Measurements from ENCODE around the gene MRPL27. TPM values are rescaled to one million over a fixed set of nuclear protein-coding genes. Genes with fewer than 3 reads are reported as not detected.

Gene MRPL27
- total RNA-seq, 2 donors from 2014 or later: 68.6 to 78.5 TPM

DNA sequence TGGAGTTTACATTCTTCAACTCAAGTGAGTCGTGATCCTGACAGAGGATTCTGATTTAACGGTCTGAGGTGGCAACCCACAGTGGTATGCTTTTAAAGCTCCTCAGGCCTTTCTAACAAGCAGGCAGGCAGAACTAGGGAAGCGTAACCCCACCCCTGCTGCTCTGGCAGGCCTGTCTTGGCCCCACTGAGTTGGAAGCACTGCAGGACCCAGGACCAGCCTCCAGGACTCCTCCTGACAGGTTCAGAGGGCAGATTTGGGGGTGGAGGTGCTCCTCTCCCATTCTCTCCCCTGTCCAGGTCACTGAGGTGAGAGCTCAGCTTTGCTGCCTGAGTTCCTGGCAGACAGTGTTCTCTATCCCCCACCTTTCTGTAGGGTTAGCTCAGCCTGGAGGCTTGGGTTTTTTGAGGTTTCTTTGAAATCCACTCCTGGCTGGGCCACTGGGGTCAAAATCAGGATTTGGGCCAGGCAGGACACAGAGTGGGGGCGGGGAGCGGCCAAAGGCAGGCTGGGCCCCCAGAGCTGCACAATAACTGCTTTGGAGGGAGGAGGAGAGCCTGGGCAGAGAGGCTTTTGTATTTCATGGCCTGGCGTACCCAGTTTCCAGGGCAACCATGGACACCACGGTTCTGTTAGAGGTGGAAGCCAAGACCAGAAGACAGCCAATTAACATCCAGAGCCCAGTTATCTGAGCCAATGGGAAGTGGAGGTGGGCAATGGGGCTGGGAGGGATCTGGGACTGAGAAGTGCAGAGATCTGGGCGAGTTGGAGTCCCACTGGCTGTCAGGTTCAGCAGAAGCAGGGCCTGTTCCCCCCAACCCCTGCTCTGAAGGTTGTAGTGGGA, 9.5 kb downstream of the MRPL27 start:
- ATAC-seq (peak; percentile 39 to 51), DNase-seq (no peak)
- intact Hi-C loops (cut with DNase I): loop anchor here in 1 of 2 donors (2.0 kb wide), 1 partner anchor 115 kb away; the partner anchor contains the start of gene RSAD1

DNA sequence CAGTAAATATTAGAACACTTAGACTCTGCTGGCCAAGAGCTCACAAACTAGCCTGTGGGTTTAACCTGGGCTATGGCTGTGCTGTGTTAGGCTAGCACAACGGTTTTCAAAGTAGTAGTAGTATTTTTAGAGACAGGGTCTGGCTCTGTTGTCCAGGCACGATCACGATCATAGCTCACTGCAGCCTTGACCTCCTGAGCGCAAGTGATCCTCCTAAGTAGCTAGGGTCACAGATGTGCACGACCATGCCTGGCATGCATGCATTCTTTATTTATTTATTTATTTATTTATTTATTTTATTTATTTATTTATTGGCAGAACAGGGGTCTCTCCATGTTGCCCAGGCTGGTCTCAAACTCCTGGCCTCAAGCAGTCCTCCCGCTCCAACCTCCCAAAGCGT, 10.3 kb downstream of the MRPL27 start:
- intact Hi-C loops (cut with DNase I): loop anchor here in 1 of 2 donors (2.0 kb wide), 1 partner anchor 116 kb away; the partner anchor contains the start of gene RSAD1
- ATAC-seq (no peak), DNase-seq (no peak)

DNA sequence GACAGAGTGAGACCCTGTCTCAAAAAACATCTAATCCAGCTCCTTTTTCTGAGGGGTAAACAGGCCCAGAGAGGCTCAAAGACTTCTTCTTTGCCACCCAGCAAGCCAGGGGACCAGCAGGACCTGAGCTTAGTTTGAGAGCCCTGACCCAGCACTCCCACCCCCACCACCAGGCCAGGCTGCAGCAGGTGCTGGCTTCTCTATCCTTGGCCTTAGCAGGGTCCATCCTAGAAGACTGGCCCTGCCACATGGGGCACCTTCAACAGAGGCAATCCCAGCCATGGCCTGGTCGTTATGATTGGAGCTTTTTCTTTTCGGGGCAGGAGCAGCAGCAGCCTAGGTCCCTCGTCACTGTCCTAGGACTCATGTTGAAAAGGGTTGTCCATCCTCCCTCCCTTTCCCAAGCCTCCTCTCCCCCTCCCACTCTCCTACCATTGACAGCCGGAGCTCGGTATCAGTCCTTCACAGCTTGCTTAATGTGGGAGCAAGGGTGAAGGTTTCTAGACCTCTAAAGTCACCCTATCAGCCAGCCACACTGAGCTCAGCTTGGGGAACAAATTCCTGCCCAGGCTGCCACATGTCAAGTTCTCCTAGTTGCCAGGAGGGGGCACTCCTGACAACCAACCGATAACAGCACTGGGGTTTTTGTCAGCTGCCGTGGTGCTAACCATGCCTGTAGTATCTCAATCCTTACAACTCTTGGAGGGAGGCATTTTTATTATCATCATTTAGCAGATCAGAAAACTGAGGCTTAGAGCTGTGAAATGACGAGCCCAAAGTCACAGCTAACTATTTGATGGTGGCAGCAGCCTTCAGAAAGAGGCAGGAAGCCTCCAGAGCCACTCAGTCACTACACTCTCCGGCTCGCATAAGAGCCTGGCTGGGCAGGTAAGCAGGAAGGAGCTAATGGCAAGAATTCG, 11.2 kb downstream of the MRPL27 start:
- intact Hi-C loops (cut with DNase I): loop anchor here in 1 of 2 donors (2.0 kb wide), 1 partner anchor 117 kb away; the partner anchor contains the start of gene RSAD1

DNA sequence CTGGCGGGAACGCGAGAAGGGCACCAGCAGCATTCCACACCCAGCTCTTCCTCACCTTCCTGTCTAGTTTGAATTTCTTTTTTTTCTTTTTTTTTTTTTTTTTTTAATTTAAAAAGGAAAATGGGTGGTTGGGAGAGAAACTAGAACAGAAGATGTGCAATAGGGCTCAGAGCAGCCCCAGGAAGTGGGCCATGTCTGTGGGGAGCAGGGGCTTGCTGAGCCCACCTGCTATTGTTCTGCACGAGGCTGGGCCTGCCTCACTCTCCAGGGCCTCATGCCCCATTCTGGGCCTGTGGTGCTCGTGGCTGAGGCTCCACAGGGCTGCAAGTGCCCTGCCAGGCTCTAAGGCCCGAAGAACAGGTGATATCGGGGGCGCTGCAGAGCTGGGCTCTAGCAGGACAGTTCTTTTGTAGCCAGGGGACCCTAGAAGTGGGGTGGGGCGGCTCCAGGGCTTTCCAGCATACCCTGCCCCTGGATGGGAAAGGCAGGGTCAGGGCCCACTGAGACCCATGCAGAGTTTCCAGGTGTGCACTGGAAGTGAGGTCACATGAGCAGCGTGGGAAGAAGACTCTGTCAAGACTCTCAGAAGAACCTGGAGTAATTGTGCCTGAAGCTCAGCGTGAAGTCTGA, 12.4 kb downstream of the MRPL27 start:
- DNase-seq: no peak
- intact Hi-C loops (cut with DNase I): no loop called here
- ATAC-seq: no peak

More for the DNA sequence above, 11.2 kb downstream of the MRPL27 start:
- DNase-seq (peak; percentile 58), ATAC-seq (peak; percentile 51 to 56)

DNA sequence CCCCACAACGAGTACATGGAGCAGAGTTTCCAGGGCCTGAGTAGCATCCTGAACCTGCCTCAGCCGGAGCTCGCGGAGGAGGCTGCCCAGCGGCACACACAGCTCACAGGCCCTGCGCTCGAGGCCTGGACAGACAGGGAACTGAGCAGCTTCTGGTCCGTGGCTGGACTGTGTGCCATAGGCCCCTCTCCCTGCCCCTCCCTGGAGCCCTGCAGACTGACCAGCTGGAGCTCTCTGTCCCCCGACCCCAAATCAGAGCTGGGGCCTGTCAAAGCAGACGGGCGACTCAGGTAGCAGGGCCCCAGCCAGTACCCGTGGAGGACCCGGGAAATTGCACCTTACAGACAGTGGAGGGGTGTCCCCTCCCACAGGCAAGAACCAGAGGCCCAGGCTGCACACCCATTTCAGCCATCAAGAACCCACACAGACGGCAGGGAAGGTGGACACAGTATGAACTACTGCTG, 13.0 kb downstream of the MRPL27 start:
- no peak for DNase-seq
- intact Hi-C loops (cut with DNase I): no loop called here
- ATAC-seq: no peak

DNA sequence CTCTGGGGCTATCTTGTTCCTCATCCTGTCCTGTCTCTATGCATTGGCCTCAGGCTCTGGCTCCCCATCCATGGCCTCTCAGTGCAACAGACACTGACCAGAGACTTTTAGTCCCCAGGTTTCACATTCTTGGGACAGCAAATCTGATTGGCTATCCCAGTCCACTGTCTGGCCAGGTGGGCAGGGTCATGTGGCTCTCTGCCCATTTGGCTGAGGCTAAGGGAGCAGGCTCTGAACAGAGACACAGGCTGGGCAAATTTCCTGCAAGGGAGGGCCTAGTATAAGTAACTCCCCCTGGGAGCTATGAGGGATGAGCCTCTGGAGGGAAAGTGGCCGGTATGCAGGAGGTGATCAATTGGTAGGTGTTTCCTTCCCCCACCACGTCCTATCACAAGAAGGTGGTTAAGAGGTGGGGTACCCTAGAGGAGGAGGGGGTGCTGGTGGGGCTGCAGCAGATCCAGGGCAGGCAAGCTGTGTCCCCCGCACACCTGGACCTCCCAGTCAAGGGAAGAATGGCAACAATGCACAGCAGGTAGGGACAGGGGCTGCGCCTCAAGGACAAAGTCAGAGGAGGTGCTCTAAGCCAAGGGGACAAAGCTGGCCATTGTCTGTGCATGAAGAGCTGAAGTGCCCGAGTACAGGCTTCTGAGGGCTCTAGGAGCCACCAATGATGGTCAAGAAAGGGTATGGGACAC, 13.8 kb downstream of the MRPL27 start:
- intact Hi-C loops (cut with DNase I): no loop called here
- DNase-seq (no peak), ATAC-seq (no peak)

GRCh38 chr17:50358177-50358576, 14.8 kb downstream of the MRPL27 start:
- intact Hi-C loops (cut with DNase I): no loop called here
- DNase-seq (no peak), ATAC-seq (no peak)

- ATAC-seq (no peak), DNase-seq (no peak)
- intact Hi-C loops (cut with DNase I): no loop called here
Observed at GRCh38 chr17:50356892-50357510, 16.0 kb downstream of the MRPL27 start.

DNA sequence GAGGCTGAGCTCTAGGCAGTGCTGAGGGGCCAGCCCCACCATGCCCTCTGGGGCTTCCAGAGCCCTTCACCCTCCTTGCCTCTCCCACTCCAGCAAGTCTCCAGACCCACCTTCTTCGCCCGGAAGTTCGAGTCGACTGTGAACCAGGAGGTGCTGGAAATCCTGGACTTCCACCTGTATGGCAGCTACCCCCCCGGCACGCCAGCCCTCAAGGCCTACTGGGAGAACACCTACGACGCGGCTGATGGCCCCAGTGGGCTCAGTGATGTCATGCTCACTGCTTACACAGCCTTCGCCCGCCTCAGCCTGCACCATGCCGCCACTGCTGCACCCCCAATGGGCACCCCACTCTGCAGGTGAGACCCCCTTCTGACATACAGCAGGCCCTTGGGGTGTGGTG, 16.6 kb downstream of the MRPL27 start:
- no peak for ATAC-seq
- intact Hi-C loops (cut with DNase I): no loop called here
- no peak for DNase-seq

- no peak for ATAC-seq
Observed at GRCh38 chr17:50355701-50356341, 17.2 kb downstream of the MRPL27 start.

GRCh38 chr17:50355336-50355700, 17.7 kb downstream of the MRPL27 start:
- ATAC-seq: no peak
- no peak for DNase-seq
- intact Hi-C loops (cut with DNase I): no loop called here

More at GRCh38 chr17:50355701-50356341, 17.2 kb downstream of the MRPL27 start:
- intact Hi-C loops (cut with DNase I): no loop called here
- no peak for DNase-seq

- ATAC-seq: no peak
- intact Hi-C loops (cut with DNase I): no loop called here
- no peak for DNase-seq
Observed at GRCh38 chr17:50354776-50355175, 18.2 kb downstream of the MRPL27 start.

DNA sequence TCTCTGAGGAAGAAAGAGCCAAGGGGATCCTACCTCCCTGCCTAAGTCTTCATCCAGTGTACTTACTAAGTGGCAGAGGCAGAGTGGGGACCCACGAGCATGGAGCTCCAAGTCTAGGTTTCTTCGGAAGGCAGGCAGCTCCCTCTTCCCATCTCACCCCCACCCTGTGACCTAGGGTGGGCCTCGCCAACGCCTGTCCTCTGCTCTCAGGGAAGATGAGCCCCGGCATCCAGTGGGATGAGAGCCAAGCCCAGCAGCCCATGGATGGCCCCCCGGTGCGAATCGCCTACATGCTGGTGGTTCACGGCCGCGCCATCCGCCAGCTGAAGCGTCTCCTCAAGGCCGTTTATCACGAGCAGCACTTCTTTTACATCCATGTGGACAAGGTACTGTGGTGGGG, 18.8 kb downstream of the MRPL27 start:
- intact Hi-C loops (cut with DNase I): no loop called here
- no peak for ATAC-seq
- no peak for DNase-seq

DNA sequence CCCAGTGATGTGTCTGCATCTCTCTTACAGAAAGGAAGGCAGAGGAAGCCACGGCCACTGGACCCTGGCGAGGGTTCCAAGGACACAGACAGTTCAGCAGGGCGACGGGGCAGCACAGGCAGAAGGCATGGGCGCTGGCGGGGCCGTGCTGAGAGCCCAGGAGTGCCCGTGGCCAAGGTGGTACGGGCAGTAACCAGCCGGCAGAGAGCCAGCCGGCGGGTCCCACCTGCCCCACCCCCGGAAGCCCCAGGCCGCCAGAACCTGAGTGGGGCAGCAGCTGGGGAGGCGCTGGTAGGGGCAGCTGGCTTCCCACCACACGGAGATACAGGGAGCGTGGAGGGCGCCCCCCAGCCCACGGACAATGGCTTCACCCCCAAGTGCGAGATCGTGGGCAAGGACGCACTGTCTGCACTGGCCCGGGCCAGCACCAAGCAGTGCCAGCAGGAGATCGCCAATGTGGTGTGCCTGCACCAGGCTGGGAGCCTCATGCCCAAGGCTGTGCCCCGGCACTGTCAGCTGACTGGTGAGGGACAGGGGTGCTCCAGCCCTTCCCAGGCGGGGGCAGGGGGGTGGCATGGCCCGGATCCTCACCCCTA, 19.3 kb downstream of the MRPL27 start:
- no peak for DNase-seq
- ATAC-seq: no peak

DNA sequence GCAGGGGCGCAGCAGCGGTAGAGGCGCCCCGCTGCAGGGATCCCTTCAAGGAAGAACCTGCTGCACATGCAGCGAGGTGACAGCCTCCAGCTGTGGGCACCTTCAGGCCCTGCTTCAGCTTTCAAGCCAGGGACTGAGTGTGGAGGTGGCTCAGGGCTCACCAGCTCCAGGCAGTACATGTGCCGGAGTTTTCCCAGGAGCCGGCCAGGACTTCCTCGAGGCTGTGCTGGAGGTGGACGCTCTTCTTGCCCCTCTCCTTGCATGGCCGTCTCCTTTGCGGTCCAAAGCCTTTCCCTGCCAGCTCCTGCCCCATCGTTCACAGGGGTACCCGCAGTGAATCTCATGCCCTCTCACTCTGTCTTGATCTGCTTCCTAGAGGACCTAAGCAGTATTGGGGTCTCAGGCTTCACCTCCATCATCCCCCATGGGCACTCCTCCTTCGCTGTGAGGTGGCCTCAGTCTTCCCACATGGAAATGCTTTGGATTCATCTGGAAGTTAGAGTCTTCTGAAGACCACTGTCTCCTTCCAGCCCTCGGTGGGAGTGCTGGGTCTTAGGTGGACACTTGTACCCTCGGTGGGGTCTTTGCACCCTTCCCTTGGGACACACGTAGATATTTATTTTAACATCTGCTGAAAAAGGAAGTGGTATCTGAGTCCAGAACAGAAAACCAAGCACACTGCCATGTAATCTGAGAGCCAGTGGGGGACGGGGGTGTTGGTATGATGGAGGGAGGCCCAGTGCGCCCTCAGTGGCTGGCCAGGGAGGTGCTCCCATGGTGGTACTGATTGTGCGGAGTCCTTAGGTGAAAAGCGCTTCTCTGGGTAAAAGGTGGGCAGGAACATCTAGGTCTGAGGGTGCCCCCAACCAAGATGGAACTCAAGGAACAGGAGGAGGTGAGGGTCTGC, 20.0 kb downstream of the MRPL27 start:
- ATAC-seq (no peak), DNase-seq (no peak)
- intact Hi-C loops (cut with DNase I): no loop called here

More for the DNA sequence above, 19.3 kb downstream of the MRPL27 start:
- intact Hi-C loops (cut with DNase I): no loop called here

GRCh38 chr17:50352072-50352692, 20.8 kb downstream of the MRPL27 start:
- ATAC-seq (peak in 1 of 2 donors; percentile 16), DNase-seq (no peak)

More at GRCh38 chr17:50352072-50352692, 20.8 kb downstream of the MRPL27 start:
- intact Hi-C loops (cut with DNase I): no loop called here
